GM21447 (cell line): ENCODE results near the gene LMLN.
A peak's percentile ranks its signal among the peaks of the same experiment; 100 is the strongest.
"Not testable (repeated sequence)": the region's sequence is repeated elsewhere in the genome, so short reads cannot be mapped to it uniquely, and the experiment has no call there.

Experiments used
- ATAC-seq: cut with Tn5 transposase; IDR thresholded peaks from one replicate; pipeline ENCODE4 v1.9.1; 2021; ENCODE audit not compliant: unreplicated experiment

Gene LMLN, protein sequence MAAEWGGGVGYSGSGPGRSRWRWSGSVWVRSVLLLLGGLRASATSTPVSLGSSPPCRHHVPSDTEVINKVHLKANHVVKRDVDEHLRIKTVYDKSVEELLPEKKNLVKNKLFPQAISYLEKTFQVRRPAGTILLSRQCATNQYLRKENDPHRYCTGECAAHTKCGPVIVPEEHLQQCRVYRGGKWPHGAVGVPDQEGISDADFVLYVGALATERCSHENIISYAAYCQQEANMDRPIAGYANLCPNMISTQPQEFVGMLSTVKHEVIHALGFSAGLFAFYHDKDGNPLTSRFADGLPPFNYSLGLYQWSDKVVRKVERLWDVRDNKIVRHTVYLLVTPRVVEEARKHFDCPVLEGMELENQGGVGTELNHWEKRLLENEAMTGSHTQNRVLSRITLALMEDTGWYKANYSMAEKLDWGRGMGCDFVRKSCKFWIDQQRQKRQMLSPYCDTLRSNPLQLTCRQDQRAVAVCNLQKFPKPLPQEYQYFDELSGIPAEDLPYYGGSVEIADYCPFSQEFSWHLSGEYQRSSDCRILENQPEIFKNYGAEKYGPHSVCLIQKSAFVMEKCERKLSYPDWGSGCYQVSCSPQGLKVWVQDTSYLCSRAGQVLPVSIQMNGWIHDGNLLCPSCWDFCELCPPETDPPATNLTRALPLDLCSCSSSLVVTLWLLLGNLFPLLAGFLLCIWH

DNA sequence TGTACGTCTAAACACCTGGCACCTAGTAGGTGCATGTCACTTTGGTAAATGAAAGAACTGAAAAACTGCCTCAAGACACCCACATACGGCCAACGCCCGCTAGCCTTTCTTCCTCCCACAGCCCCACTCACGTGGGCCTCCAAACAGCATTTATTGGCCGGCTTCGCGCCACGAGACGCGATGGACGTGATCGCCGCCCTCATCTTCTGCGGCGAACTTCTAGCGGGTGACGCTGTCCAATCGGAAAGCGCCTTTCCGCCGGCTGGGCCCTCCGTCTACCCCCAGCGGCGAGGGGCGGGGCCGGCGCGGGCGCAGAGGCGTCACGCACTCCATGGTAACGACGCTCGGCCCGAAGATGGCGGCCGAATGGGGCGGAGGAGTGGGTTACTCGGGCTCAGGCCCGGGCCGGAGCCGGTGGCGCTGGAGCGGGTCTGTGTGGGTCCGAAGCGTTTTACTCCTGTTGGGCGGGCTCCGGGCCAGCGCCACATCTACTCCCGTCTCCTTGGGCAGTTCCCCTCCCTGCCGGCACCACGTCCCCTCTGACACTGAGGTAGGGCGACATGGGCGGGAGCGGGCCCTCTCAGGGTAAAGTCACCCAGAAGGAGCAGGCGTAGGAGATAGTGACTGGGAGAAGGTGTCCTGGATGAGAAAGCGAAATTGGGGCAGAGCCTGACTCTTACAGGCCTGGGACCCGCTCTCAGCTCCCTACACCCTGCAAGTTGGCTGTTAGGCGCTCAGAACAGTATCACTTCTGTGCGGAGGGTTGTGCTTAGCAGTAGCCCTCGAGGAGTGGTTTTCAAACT, at the start of gene LMLN:
Gene LMLN (plus strand): TSS at position 327 of the 803 bp plus-strand sequence. CDS start 29 bp downstream, at position 356.
- peak; percentile 96 for ATAC-seq

DNA sequence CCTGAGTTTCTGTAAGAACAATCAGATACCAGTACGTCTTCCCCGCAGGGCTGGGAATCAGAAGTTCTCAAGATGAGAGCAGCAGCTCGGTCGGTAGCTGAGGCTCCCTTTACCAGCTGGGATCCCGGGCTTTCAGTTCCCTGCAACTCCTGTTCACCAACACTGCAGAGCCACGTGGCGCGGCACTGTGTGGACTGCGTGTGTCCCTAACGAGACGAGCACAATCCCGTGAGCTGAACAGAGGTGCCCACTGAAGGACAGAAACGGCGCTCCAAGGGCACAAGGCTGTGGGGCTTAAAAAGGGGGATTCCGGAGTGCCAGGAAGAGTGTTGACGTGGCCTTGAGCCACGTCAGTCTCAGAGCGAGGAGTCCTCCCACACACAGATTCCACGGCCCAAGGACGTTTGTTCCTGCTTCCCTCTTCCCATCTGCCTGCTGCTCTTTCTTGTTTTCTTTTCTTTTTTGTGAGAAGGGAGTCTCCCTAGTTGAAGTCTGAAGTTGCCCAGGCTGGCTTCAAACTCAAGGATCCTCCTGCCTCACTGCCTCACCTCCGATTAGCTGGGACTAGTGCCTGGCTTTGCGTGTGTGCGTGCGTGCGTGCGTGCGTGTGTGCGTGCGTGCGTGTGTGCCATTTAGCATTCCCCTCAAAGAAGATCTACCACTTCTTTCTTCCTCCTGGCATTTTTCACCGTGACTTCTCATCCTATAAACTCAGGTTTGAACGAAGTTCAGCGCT, 47.1 kb upstream of the LMLN start:
- no peak for ATAC-seq

DNA sequence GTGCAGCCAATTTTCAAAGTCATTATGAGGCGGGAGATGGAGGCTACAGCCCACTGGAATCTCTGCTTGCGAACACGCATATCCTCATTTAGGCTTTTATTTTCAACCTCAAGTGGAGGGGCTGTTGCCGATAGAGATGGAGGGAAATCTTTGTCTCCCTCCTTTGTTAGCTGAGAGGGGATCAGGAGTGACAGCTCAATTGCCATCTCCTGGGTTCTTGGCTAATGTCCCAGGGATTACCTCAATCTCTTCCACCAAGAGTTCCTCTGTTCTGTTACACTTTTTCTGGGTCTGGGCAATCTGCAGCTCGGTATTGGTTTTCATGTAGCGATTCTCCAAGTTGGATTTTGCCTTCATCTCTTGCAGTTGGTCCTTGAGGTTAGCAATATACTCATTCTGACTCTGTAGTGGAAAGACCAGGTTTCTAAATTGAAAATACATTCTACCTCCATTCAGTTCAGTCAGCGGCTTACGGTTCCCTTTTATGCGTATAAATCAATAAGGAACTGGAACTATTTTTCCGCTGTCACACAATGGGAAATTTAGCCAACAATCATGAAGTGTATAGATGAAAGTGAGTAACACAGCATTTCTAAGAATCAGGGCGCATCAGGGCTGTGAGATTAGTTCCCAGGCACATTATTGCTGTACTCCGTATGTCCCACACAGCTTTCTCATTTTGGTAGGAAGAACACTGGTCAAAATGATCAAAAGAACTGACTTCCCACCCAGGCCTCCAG, 46.2 kb upstream of the LMLN start:
- no peak for ATAC-seq

DNA sequence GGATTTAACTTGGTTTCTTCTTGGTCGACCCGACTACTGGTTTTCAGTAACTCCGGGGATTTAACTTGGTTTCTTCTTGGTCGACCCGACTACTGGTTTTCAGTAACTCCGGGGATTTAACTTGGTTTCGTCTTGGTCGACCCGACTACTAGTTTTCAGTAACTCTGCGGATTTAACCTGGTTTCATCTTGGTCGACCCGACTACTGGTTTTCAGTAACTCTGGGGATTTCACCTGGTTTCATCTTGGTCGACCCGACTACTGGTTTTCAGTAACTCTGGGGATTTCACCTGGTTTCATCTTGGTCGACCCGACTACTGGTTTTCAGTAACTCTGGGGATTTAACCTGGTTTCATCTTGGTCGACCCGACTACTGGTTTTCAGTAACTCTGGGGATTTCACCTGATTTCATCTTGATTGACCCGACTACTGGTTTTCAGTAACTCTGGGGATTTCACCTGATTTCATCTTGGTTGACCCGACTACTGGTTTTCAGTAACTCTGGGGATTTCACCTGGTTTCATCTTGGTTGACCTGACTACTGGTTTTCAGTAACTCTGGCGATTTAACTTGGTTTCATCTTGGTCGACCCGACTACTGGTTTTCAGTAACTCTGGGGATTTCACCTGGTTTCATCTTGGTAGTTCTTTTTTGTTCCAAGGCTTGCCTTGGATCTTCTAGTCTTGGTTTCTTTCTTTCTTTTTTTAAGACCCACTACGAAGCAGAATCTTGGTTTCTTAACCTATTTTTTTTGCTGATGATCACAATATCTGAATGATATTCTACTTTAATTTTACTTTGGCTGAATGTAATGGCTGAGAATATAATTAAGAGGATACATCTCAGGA, 38.4 kb upstream of the LMLN start:
- ATAC-seq = not testable (repeated sequence)

GRCh38 chr3:197926418-197926817, 33.6 kb upstream of the LMLN start:
- ATAC-seq = no peak

DNA sequence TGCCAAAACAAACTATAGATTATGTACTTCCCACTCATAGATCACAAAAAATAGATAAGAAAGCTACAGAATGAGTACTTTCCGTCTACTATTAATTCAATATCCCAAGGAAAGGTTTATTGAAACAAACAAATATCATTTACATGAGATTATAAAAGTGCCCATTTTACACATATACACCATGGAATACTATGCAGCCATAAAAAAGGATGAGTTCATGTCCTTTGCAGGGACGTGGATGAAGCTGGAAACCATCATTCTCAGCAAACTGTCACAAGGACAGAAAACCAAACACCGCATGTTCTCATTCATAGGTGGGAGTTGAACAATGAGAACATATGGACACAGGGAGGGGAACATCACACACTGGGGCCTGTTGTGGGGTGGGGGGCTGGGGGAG, 32.4 kb upstream of the LMLN start:
- not testable (repeated sequence) for ATAC-seq

- ATAC-seq = no peak
Measured at GRCh38 chr3:197936819-197937384, 23.1 kb upstream of the LMLN start.

DNA sequence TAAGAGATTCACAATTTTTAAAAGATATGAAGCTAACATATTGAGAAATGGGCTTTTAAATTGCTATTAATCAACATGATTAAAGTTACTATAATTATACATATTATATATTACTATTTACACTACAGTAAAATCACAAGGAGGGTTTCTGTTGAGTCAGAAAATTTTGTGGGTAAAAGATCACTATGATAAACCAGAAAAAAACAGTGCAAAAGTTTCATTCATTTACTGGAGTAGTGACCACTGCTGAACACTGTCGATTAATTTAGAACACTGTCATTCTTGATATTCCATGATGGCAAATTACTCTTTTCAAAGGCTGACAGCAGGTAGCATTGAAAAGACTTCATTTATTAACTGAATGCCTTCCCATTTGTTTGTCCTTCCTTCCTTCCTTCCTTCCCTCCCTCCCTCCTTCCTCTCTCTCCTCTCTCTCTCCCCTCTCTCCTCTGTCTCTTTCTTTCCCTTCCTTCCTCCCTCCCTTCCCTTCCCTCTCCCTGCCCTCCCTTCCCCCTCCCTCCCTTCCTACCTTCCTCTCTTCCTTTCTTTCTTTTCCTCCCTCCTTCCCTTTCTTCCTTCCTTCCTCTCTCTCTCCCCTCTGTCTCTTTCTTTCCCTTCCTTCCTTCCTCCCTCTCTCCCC, 19.2 kb upstream of the LMLN start:
- no peak for ATAC-seq

DNA sequence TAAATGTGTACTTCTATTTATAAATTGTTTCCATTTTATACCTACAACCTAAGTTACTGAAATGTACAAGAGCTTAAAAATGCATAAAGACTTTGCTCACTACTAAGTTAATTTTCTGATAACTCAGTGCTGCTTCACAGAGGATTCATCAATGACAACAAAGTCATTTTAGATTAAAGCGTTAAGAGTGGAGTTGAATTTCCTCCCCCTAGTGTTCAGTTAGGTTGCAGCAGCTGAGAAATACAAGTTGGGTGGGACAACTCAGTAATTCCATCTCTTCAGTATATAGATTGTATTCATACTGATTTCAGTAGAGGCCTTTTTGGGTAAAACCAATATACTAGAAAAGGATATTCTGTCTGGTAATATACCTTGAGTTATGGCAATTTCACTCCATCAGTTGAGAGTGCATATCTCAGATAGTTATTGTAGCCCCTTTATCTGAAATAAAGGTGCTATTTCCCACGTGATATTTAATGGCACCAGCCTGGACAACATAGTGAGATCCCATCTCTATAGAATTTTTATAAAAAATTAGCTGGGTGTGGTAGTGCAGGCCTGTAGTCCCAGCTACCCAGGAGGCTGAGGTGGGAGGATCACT, 17.0 kb upstream of the LMLN start:
- ATAC-seq = no peak

DNA sequence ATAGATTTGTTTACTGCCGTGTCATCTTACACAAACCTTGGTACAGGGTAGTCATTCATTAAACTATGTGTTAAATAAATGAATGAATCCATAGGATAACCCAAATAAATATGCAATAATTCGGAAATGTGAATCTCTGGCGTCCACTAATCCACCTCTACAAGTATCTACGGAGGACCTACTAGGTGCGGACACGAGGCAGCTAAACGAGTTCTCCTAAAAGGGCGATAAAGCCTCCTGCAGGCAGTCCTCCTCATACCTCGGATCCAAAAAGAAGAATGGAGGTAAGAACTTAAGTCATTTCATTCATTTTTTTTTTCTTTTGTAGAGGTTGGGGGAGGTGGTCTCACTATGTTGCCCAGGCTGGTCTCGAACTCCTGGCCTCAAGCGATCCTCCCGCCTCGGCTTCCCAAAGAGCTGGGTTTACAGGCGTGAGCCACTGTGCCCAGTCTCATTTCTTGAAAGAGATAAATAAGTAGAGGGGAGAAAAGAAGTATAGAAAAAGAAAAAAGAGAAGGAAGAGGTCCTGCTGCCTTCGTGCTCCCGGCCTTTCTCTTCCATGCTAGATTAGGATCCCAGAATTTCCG, 10.7 kb upstream of the LMLN start:
- no peak for ATAC-seq

- ATAC-seq = peak; percentile 93
Measured at GRCh38 chr3:197949778-197950676, 10.0 kb upstream of the LMLN start, which contains the start of gene RPL35A. Gene RPL35A (plus strand): TSS chr3:197950190. CDS start chr3:197950968, 778 bp downstream.

- ATAC-seq = no peak
Measured at GRCh38 chr3:197950677-197951061, 9.3 kb upstream of the LMLN start.

DNA sequence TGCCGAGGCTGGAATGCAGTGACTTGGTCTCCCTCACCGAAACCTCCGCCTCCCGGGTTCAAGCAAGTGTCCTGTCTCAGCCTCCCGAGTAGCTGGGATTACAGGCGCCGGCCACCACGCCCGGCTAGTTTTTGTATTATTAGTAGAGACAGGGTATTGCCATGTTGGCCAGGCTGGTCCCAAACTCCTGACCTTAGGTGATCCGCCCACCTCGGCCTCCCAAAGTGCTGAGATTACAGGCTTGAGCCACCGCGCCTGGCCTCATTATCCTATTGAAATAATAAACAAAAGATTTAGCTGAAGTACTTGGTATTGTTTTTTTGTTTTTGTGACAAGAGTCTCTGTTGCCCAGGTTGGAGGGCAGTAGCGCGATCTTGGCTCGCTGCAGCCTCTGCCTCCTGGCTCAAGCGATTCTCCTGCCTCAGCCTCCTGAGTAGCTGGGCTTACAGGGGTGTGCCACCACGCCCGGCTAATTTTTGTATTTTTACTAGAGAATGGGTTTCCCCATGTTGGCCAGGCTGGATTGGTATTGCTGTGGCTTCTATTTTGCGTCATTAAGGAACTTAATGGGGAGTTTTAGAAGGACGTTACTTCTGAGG, 8.5 kb upstream of the LMLN start:
- no peak for ATAC-seq

- ATAC-seq = no peak
Measured at GRCh38 chr3:197952440-197952839, 7.6 kb upstream of the LMLN start.

GRCh38 chr3:197953325-197953724, 6.7 kb upstream of the LMLN start:
- no peak for ATAC-seq

GRCh38 chr3:197953881-197954280, 6.1 kb upstream of the LMLN start:
- ATAC-seq = no peak
